Endometrial microvascular endothelial cells (primary cell): ENCODE data around the gene XPR1. TPM values are rescaled to one million over a fixed set of nuclear protein-coding genes. Genes with fewer than 3 reads are reported as not detected.
"Not testable (repeated sequence)": the region's sequence is repeated elsewhere in the genome, so short reads cannot be mapped to it uniquely, and the experiment has no call there.

Source experiments
- in situ Hi-C: cut with HindIII; loops from 2 replicates; pipeline ENCODE4 v1.10.0; 2017; ENCODE audit warnings: low sequenced_read_pairs, low pct_unique_long_range_greater_than_20kb; ENCODE audit errors: inconsistent ontology term
- total RNA-seq: library from RNA; depleted of rRNA; stranded (reverse); fragments of >200 nt; gene quantifications from one replicate; pipeline ENCODE4 v1.2.3, GENCODE V29; 2015; ENCODE audit errors: inconsistent ontology term

The XPR1 gene
- total RNA-seq, 1 donor from 2014 or later = 25.2 TPM

- in situ Hi-C loops = no loop called here
Measured at GRCh38 chr1:180751921-180752320, 120.1 kb downstream of the XPR1 start.

- in situ Hi-C loops = no loop called here
Measured at GRCh38 chr1:180754453-180754852, 122.6 kb downstream of the XPR1 start.

- in situ Hi-C loops = no loop called here
Measured at GRCh38 chr1:180757657-180758056, 125.8 kb downstream of the XPR1 start.

- in situ Hi-C loops = no loop called here
Measured at GRCh38 chr1:180762796-180763195, 131.0 kb downstream of the XPR1 start.

GRCh38 chr1:180765151-180765550 is 133.3 kb downstream of the XPR1 start:
- in situ Hi-C loops = no loop called here

GRCh38 chr1:180769889-180770288 is 138.1 kb downstream of the XPR1 start:
- in situ Hi-C loops = no loop called here

GRCh38 chr1:180773210-180773865 is 141.5 kb downstream of the XPR1 start:
- in situ Hi-C loops = no loop called here

GRCh38 chr1:180775801-180776200 is 144.0 kb downstream of the XPR1 start:
- in situ Hi-C loops = no loop called here

- in situ Hi-C loops = no loop called here
Measured at GRCh38 chr1:180777072-180777689, 145.4 kb downstream of the XPR1 start.

- in situ Hi-C loops = no loop called here
Measured at GRCh38 chr1:180778782-180779398, 147.1 kb downstream of the XPR1 start.

- in situ Hi-C loops = no loop called here
Measured at GRCh38 chr1:180779584-180779983, 147.8 kb downstream of the XPR1 start.

- in situ Hi-C loops = no loop called here
Measured at GRCh38 chr1:180781718-180782117, 149.9 kb downstream of the XPR1 start.

- in situ Hi-C loops = no loop called here
Measured at GRCh38 chr1:180785291-180785690, 153.5 kb downstream of the XPR1 start.

GRCh38 chr1:180785887-180786286 is 154.1 kb downstream of the XPR1 start:
- in situ Hi-C loops = no loop called here

- in situ Hi-C loops = no loop called here
Measured at GRCh38 chr1:180786624-180787023, 154.8 kb downstream of the XPR1 start.

GRCh38 chr1:180787628-180788307 is 155.9 kb downstream of the XPR1 start:
- in situ Hi-C loops = no loop called here

- in situ Hi-C loops = no loop called here
Measured at GRCh38 chr1:180789460-180789859, 157.6 kb downstream of the XPR1 start.

GRCh38 chr1:180791152-180791551 is 159.3 kb downstream of the XPR1 start:
- in situ Hi-C loops = not testable (repeated sequence)

- in situ Hi-C loops = no loop called here
Measured at GRCh38 chr1:180791806-180792205, 160.0 kb downstream of the XPR1 start.

GRCh38 chr1:180793451-180793850 is 161.6 kb downstream of the XPR1 start:
- in situ Hi-C loops = no loop called here
